Measurements from ENCODE around the gene ITPKB.
A peak's percentile ranks its signal among the peaks of the same experiment; 100 is the strongest.

ITPKB gene

DNA sequence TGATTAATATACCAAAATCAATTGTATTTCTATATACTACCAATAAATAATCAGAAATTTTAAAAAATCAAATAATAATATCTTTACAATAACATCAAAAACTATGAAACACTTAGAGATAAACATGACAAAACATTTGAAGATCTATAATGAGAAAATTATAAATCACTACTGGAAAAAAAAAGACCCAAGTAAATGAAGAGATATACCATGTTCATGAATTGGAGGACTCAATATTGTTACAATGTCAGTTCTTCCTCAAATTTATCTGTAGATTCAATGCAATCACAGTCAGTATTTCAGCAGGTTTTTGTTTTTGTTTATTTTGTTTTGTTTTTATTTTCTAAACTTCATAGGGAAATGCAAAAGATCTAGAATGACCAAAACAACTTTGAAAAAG lies 4.2 kb upstream of the ITPKB start:
- no peak overlapping the region for H3K4me3 Mint-ChIP-seq
- H3K36me3 Mint-ChIP-seq (ENCODE audit: low read depth): peaks cover 4% of the 10 kb centered on the region
- no peak overlapping the region for H3K27ac Mint-ChIP-seq
- H3K9me3 Mint-ChIP-seq: peaks cover 10% of the 10 kb centered on the region
- no peaks in the 10 kb centered on the region for H3K27me3 Mint-ChIP-seq (ENCODE audit: low read depth)
- peaks cover 5% of the 10 kb centered on the region for H3K4me1 Mint-ChIP-seq (ENCODE audit: low read depth)

DNA sequence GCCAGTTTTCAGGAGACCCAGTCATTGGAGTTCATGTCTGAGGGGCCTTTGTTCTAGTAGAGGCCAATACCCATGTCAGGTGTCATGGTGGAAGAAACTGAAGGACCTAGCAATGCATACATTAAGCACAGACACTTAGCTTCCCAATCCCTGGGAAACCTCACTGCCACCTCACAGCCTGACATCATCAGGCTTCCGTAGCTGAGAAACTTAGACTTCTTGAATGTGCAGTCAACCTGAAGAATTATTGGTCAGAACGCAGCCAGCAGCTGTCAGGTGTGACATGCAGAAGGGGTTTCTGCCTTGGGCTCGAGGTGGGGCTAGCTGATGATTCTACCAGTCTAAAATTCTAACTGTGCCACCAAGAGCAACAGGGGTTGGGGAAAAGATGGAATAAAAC lies 1.9 kb upstream of the ITPKB start:
- no peak overlapping the region for H3K4me3 Mint-ChIP-seq
- H3K36me3 Mint-ChIP-seq (ENCODE audit: low read depth): peaks cover 7% of the 10 kb centered on the region
- H3K27ac Mint-ChIP-seq: no peak overlapping the region
- peaks cover 10% of the 10 kb centered on the region for H3K9me3 Mint-ChIP-seq
- peaks cover 11% of the 10 kb centered on the region for H3K4me1 Mint-ChIP-seq (ENCODE audit: low read depth)
- H3K27me3 Mint-ChIP-seq (ENCODE audit: low read depth): no peaks in the 10 kb centered on the region

- Mint-ChIP-seq H3K4me1 (ENCODE audit: low read depth) (peaks cover 20% of the 10 kb centered on the region), H3K9me3 (peaks cover 10% of the 10 kb centered on the region), H3K27me3 (ENCODE audit: low read depth) (no peaks in the 10 kb centered on the region), H3K36me3 (ENCODE audit: low read depth) (peaks cover 16% of the 10 kb centered on the region), H3K27ac (peak overlapping the region; percentile 88), H3K4me3 (peak overlapping the region; percentile 88)
Measured at GRCh38 chr1:226739696-226740065, 599 bp upstream of the ITPKB start.

GRCh38 chr1:226738421-226738994 lies 574 bp downstream of the ITPKB start:
- H3K4me3 Mint-ChIP-seq: peak overlapping the region; percentile 88
- H3K4me1 Mint-ChIP-seq (ENCODE audit: low read depth): peaks cover 31% of the 10 kb centered on the region
- peak overlapping the region; percentile 88 for H3K27ac Mint-ChIP-seq
- peaks cover 7% of the 10 kb centered on the region for H3K9me3 Mint-ChIP-seq
- H3K36me3 Mint-ChIP-seq (ENCODE audit: low read depth): peaks cover 24% of the 10 kb centered on the region
- H3K27me3 Mint-ChIP-seq (ENCODE audit: low read depth): no peaks in the 10 kb centered on the region

- Mint-ChIP-seq H3K36me3 (ENCODE audit: low read depth) (peaks cover 23% of the 10 kb centered on the region), H3K4me3 (peak overlapping the region; percentile 88), H3K27me3 (ENCODE audit: low read depth) (no peaks in the 10 kb centered on the region), H3K27ac (peak overlapping the region; percentile 88), H3K9me3 (peaks cover 3% of the 10 kb centered on the region), H3K4me1 (ENCODE audit: low read depth) (peaks cover 35% of the 10 kb centered on the region)
Measured at GRCh38 chr1:226737819-226738420, 1.2 kb downstream of the ITPKB start.

GRCh38 chr1:226736908-226737818 lies 1.9 kb downstream of the ITPKB start:
- H3K27ac Mint-ChIP-seq: peak overlapping the region; percentile 88
- H3K9me3 Mint-ChIP-seq: no peaks in the 10 kb centered on the region
- H3K27me3 Mint-ChIP-seq (ENCODE audit: low read depth): no peaks in the 10 kb centered on the region
- peaks cover 41% of the 10 kb centered on the region for H3K4me1 Mint-ChIP-seq (ENCODE audit: low read depth)
- peaks cover 26% of the 10 kb centered on the region for H3K36me3 Mint-ChIP-seq (ENCODE audit: low read depth)
- peak overlapping the region; percentile 88 for H3K4me3 Mint-ChIP-seq

DNA sequence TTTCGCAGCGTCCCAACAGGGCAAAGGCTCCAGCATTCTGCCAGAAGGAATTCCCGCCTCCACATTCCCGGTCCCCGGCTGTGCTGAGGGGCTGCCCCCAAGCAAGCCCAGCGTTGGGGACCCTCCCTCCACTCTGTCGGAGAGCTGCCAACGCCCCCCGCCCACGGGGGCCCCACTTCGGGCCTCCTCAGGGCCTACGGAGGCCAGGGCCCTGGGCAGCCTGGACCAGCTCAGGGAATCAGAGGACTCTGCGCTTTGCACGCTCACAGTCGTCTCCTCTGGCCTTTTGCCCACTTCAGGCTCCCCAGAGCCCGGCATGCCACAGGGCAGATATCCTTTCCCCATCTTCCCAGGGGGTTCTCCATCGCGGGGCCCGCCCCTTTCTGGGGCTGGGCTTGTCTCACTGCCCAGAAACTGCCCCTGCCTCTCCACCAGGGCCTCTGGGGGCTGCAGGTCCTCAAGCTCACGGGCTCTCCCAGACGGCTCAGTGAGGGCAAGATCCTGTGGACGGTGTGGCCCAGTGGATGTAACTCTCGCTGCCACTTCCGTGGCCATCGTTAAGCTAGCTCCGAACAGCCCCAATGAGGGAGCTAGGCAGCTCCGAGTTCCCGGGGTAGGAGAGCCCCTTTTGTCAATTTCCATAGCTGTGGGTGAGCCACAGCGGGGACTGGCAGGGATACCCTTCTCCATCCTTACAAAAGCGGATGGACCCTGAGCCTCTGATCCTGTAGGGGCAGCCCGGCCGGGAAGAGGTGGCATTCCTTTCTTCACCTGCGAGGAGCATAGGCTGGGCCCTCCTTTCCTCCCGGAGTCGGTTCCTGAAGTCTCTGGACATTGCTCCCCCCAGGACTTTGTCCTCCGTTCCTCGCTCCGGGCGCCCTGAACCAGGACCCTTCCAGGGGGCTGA lies 2.8 kb downstream of the ITPKB start:
- Mint-ChIP-seq H3K27me3 (ENCODE audit: low read depth) (no peaks in the 10 kb centered on the region), H3K27ac (peak overlapping the region; percentile 55), H3K4me3 (peak overlapping the region; percentile 92), H3K9me3 (no peaks in the 10 kb centered on the region), H3K36me3 (ENCODE audit: low read depth) (peaks cover 30% of the 10 kb centered on the region), H3K4me1 (ENCODE audit: low read depth) (peaks cover 47% of the 10 kb centered on the region)

GRCh38 chr1:226735576-226735975 lies 3.5 kb downstream of the ITPKB start:
- Mint-ChIP-seq H3K9me3 (no peaks in the 10 kb centered on the region), H3K4me1 (ENCODE audit: low read depth) (peaks cover 54% of the 10 kb centered on the region), H3K27me3 (ENCODE audit: low read depth) (no peaks in the 10 kb centered on the region), H3K27ac (peak overlapping the region; percentile 38), H3K36me3 (ENCODE audit: low read depth) (peaks cover 37% of the 10 kb centered on the region), H3K4me3 (peak overlapping the region; percentile 92)

DNA sequence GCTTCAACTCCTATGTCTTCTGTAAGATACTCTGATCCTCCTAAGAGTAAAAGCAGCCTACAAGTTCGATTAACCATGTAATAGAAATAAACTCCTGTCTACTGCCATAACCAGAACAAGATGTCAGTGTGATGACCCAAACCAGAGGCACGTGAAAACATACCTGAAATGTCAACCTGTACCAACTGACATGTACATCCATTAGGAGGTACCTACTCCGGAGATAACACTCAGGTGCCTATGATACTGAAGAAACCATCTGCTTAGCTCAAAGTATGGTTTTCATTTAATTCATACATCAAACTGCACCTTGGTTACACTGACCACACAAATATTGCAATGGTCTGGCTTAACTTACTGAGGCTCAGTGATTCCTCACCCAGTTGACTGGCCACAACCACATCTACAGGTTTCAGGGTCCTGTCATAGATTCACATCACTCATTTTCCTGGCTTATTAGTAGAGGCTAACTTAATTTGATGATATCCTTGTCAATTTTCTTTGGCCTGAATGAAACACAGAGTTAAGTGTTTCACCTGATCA lies 4.4 kb downstream of the ITPKB start:
- Mint-ChIP-seq H3K36me3 (ENCODE audit: low read depth) (peaks cover 43% of the 10 kb centered on the region), H3K27ac (no peak overlapping the region), H3K4me1 (ENCODE audit: low read depth) (peaks cover 56% of the 10 kb centered on the region), H3K27me3 (ENCODE audit: low read depth) (no peaks in the 10 kb centered on the region), H3K4me3 (peak overlapping the region; percentile 92), H3K9me3 (no peaks in the 10 kb centered on the region)

- Mint-ChIP-seq H3K4me3 (peak overlapping the region; percentile 92), H3K36me3 (ENCODE audit: low read depth) (peaks cover 43% of the 10 kb centered on the region), H3K9me3 (no peaks in the 10 kb centered on the region), H3K4me1 (ENCODE audit: low read depth) (peaks cover 59% of the 10 kb centered on the region), H3K27ac (peak overlapping the region; percentile 76), H3K27me3 (ENCODE audit: low read depth) (no peaks in the 10 kb centered on the region)
Measured at GRCh38 chr1:226733876-226734275, 5.2 kb downstream of the ITPKB start.

DNA sequence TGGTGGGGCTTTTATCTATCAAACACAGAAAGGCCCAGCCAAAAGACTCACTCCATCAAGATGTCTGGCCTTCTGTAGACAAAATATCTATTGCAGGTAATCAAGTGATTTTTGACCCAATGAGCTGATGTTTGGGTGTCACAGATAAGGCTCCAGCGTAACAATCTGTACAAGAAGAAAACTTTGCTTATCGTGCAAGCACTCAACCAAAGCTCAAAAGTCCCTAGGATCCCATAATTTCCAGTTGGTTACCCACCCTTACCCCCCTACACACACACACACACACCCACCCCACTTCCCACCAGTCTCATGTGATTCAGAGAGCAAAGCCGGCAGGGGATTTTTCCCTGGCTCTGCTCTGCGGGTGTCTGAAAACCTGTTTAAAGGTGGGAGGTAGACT lies 5.8 kb downstream of the ITPKB start:
- Mint-ChIP-seq H3K27me3 (ENCODE audit: low read depth) (no peaks in the 10 kb centered on the region), H3K4me3 (peak overlapping the region; percentile 92), H3K9me3 (no peaks in the 10 kb centered on the region), H3K4me1 (ENCODE audit: low read depth) (peaks cover 64% of the 10 kb centered on the region), H3K36me3 (ENCODE audit: low read depth) (peaks cover 48% of the 10 kb centered on the region), H3K27ac (peak overlapping the region; percentile 76)

DNA sequence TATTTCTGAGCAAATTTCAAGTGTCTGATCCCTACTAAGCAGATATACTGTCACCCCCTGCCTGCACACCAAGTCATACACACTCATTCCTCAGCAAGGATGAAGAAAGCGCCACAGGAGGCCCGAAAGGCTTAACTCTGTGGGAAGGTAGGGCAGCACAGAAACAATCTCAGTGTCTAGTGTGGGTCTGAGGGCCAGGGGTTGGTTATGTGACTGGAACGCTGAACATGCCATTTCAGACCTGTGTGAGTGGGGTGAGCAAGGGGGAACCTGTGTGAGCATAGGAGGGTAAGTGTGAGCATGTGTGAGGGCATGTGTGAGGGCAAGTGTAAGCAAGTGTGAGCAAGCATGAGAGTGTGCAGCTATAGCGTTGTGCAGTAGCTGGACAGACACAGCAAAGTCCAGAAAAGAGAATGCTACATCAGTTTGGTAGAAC lies 6.2 kb downstream of the ITPKB start:
- peak overlapping the region; percentile 92 for H3K4me3 Mint-ChIP-seq

GRCh38 chr1:226731257-226731893 lies 7.7 kb downstream of the ITPKB start:
- no peaks in the 10 kb centered on the region for H3K9me3 Mint-ChIP-seq
- H3K27ac Mint-ChIP-seq: peak overlapping the region; percentile 78
- peaks cover 61% of the 10 kb centered on the region for H3K36me3 Mint-ChIP-seq (ENCODE audit: low read depth)
- no peaks in the 10 kb centered on the region for H3K27me3 Mint-ChIP-seq (ENCODE audit: low read depth)
- peaks cover 79% of the 10 kb centered on the region for H3K4me1 Mint-ChIP-seq (ENCODE audit: low read depth)
- peak overlapping the region; percentile 71 for H3K4me3 Mint-ChIP-seq

More for the DNA sequence above, 6.2 kb downstream of the ITPKB start:
- peak overlapping the region; percentile 62 for H3K27ac Mint-ChIP-seq
- H3K36me3 Mint-ChIP-seq (ENCODE audit: low read depth): peaks cover 52% of the 10 kb centered on the region
- peaks cover 69% of the 10 kb centered on the region for H3K4me1 Mint-ChIP-seq (ENCODE audit: low read depth)
- no peaks in the 10 kb centered on the region for H3K27me3 Mint-ChIP-seq (ENCODE audit: low read depth)
- no peaks in the 10 kb centered on the region for H3K9me3 Mint-ChIP-seq

Data from T-helper 1 cell treated with Interleukin-12 subunit alpha and Interleukin-12 subunit beta and Interleukin-4 antibody, amounts not matched to agents 30 μg/mL and 1 μg/mL, for 36 hours (primary cell).